HG03439 (cell line): ENCODE results near the gene LAMA1.

Source experiments
- ATAC-seq: cut with Tn5 transposase; IDR thresholded peaks from one replicate; pipeline ENCODE4 v1.9.1; 2021; ENCODE audit warnings: mild to moderate bottlenecking, moderate library complexity; ENCODE audit not compliant: unreplicated experiment

The LAMA1 gene

GRCh38 chr18:7116001-7116730 is 1.4 kb downstream of the LAMA1 start:
- ATAC-seq, result no peak

- no peak for ATAC-seq
Observed at GRCh38 chr18:7112936-7113335, 4.7 kb downstream of the LAMA1 start.

GRCh38 chr18:7111134-7111533 is 6.5 kb downstream of the LAMA1 start:
- ATAC-seq, result no peak

- ATAC-seq, result no peak
Observed at GRCh38 chr18:7105943-7106342, 11.7 kb downstream of the LAMA1 start.

GRCh38 chr18:7105268-7105667 is 12.3 kb downstream of the LAMA1 start:
- ATAC-seq, result no peak

GRCh38 chr18:7104649-7105048 is 12.9 kb downstream of the LAMA1 start:
- ATAC-seq, result no peak

GRCh38 chr18:7102131-7102530 is 15.5 kb downstream of the LAMA1 start:
- no peak for ATAC-seq

- ATAC-seq, result no peak
Observed at GRCh38 chr18:7096838-7097237, 20.8 kb downstream of the LAMA1 start.

GRCh38 chr18:7094427-7094826 is 23.2 kb downstream of the LAMA1 start:
- ATAC-seq, result no peak

GRCh38 chr18:7090771-7091170 is 26.8 kb downstream of the LAMA1 start:
- ATAC-seq, result no peak

- ATAC-seq, result no peak
Observed at GRCh38 chr18:7089369-7089768, 28.2 kb downstream of the LAMA1 start.

GRCh38 chr18:7084080-7085065 is 33.2 kb downstream of the LAMA1 start:
- no peak for ATAC-seq

GRCh38 chr18:7082671-7083070 is 34.9 kb downstream of the LAMA1 start:
- no peak for ATAC-seq

GRCh38 chr18:7079231-7079630 is 38.4 kb downstream of the LAMA1 start:
- ATAC-seq, result no peak

GRCh38 chr18:7072593-7072992 is 45.0 kb downstream of the LAMA1 start:
- ATAC-seq, result no peak

GRCh38 chr18:7071600-7071999 is 46.0 kb downstream of the LAMA1 start:
- ATAC-seq, result no peak

- no peak for ATAC-seq
Observed at GRCh38 chr18:7070466-7070865, 47.1 kb downstream of the LAMA1 start.

GRCh38 chr18:7068871-7069590 is 48.6 kb downstream of the LAMA1 start:
- ATAC-seq, result no peak

- no peak for ATAC-seq
Observed at GRCh38 chr18:7066965-7067555, 50.5 kb downstream of the LAMA1 start.

GRCh38 chr18:7065736-7066135 is 51.9 kb downstream of the LAMA1 start:
- ATAC-seq, result no peak

GRCh38 chr18:7064346-7064745 is 53.3 kb downstream of the LAMA1 start:
- ATAC-seq, result no peak
